HepG2 (cell line): ENCODE data around the gene AHRR. TPM values are rescaled to one million over a fixed set of nuclear protein-coding genes. Genes with fewer than 3 reads are reported as not detected.
A peak's percentile ranks its signal among the peaks of the same experiment; 100 is the strongest.

Source experiments
- ATAC-seq: fragments of 200-7000 bp; cut with Tn5 transposase; 3 replicates; pipeline ENCODE4 v1.9.1; 2020; ENCODE audit warnings: mild to moderate bottlenecking, moderate library complexity
- BruUV-seq: library from RNA; stranded (reverse); fragments of 400-500 nt; replicated peaks from 2 replicates; lab custom pipeline; 2021; lab: Mats Ljungman, UMichigan
- CTCF ChIA-PET: fragments of 300-600 bp; formaldehyde crosslinking; extraction: SDS; loops from one replicate; lab custom pipeline; 2021; ENCODE audit warnings: low total read pairs, inconsistent platforms, low intra/inter-chr PET ratio; lab: Yijun Ruan, JAX
- POLR2A ChIA-PET: fragments of 350-600 bp; sonication (Branson Sonifier 250); formaldehyde crosslinking; loops from one replicate; lab custom pipeline; 2020; ENCODE audit warnings: antibody characterized with exemption, inconsistent platforms; lab: Yijun Ruan, JAX
- DNase-seq: peaks from one replicate; pipeline ENCODE4 v3.0.0-alpha.2; 2015; ENCODE audit warnings: low spot score
- FAIRE-seq: peaks from 3 replicates; lab custom pipeline; 2011; peaks lifted over from hg19 to GRCh38; lab: Jason Lieb, UNC
- H2AFZ ChIP-seq: one replicate; pipeline ENCODE4 v1.6.1; 2011; ENCODE audit warnings: low read length, inconsistent platforms
- H3K27ac ChIP-seq: fragments of 300-600 bp; 3 replicates; pipeline ENCODE4 v1.8.0; 2011; ENCODE audit warnings: mixed run types, mild to moderate bottlenecking, mixed read lengths, low read length, inconsistent platforms; ENCODE audit not compliant: insufficient read depth; ENCODE audit errors: extremely low read length
- H3K27me3 ChIP-seq, 2 experiments: fragments of 200-600 bp in 1 of 2; 2 replicates in 1 of 2; 3 replicates in 1 of 2; pipeline versions ENCODE4 v1.6.0 to v1.8.0; 2011; ENCODE audit warnings: low read length in 2 of 2, mild to moderate bottlenecking in 2 of 2, moderate library complexity in 2 of 2, inconsistent platforms in 1 of 2; ENCODE audit not compliant: insufficient read depth in 2 of 2, control insufficient read depth in 1 of 2
- H3K36me3 ChIP-seq, 2 experiments: fragments of 200-600 bp in 1 of 2; replicated peaks in 1 of 2; 2 replicates in 1 of 2; 3 replicates in 1 of 2; pipeline versions ENCODE4 v1.5.1 to v1.8.0; 2011; ENCODE audit warnings: low read length in 2 of 2, inconsistent platforms in 1 of 2; ENCODE audit not compliant: insufficient read depth in 2 of 2, control insufficient read depth in 1 of 2
- H3K4me1 ChIP-seq: 2 replicates; pipeline ENCODE4 v1.5.1; 2012; ENCODE audit warnings: low read length, inconsistent platforms; ENCODE audit not compliant: insufficient read depth
- H3K4me2 ChIP-seq: 2 replicates; pipeline ENCODE4 v1.6.0; 2011; ENCODE audit warnings: low read depth, low read length, inconsistent platforms
- H3K4me3 ChIP-seq, 3 experiments: fragments of 200-600 bp in 1 of 3; sonication (generic), shearing (Covaris generic) in 1 of 3; replicated peaks in 1 of 3; 2 replicates each; pipeline ENCODE4 v1.5.1; 2011 to 2016; ENCODE audit warnings: low read length in 3 of 3, inconsistent platforms in 2 of 3, low read depth in 2 of 3, mild to moderate bottlenecking in 2 of 3, control low read depth in 1 of 3, mixed read lengths in 1 of 3; ENCODE audit not compliant: insufficient read depth in 1 of 3
- H3K79me2 ChIP-seq: one replicate; pipeline ENCODE4 v1.6.1; 2011; ENCODE audit warnings: low read length, inconsistent platforms; ENCODE audit not compliant: insufficient read depth
- H3K9ac ChIP-seq: 2 replicates; pipeline ENCODE4 v1.6.0; 2011; ENCODE audit warnings: mild to moderate bottlenecking, low read depth, low read length, inconsistent platforms; ENCODE audit not compliant: insufficient read depth
- H3K9me3 ChIP-seq: 2 replicates; pipeline ENCODE4 v1.5.1; 2012; ENCODE audit warnings: mild to moderate bottlenecking, low read length
- H4K20me1 ChIP-seq: 2 replicates; pipeline ENCODE4 v1.6.0; 2011; ENCODE audit warnings: inconsistent platforms, mild to moderate bottlenecking, low read length, moderate library complexity; ENCODE audit not compliant: insufficient read depth
- HMG20B ChIP-seq: conservative IDR thresholded peaks from 2 replicates; pipeline ENCODE4 v1.6.1; 2016; ENCODE audit warnings: missing genetic modification reagents, missing compliant biosample characterization
- POGK ChIP-seq: sonication (generic); formaldehyde crosslinking; conservative IDR thresholded peaks from 2 replicates; pipeline ENCODE4 v1.8.0; 2022; ENCODE audit warnings: mild to moderate bottlenecking, moderate library complexity, missing genetic modification reagents
- RXRB ChIP-seq: IDR thresholded peaks from 2 replicates; pipeline ENCODE4 v1.6.1; 2016; ENCODE audit warnings: borderline replicate concordance, missing genetic modification reagents, missing compliant biosample characterization
- THYN1 ChIP-seq: sonication (generic); formaldehyde crosslinking; IDR thresholded peaks from 2 replicates; pipeline ENCODE4 v1.8.1; 2023; ENCODE audit warnings: low read depth, mild to moderate bottlenecking, moderate library complexity, missing genetic modification reagents, borderline replicate concordance
- ZBTB7A ChIP-seq: sonication (generic); formaldehyde crosslinking; IDR thresholded peaks from 2 replicates; pipeline ENCODE4 v1.8.0; 2022; ENCODE audit warnings: mild to moderate bottlenecking, missing genetic modification reagents
- ZKSCAN8 ChIP-seq: IDR thresholded peaks from 2 replicates; pipeline ENCODE4 v1.6.1; 2016; ENCODE audit warnings: borderline replicate concordance, missing genetic modification reagents, missing compliant biosample characterization
- ZNF136 ChIP-seq: sonication (generic); formaldehyde crosslinking; IDR thresholded peaks from 2 replicates; pipeline ENCODE4 v1.8.1; 2022; ENCODE audit warnings: low read depth, mild to moderate bottlenecking, moderate library complexity, missing genetic modification reagents
- ZNF329 ChIP-seq: sonication (generic); formaldehyde crosslinking; IDR thresholded peaks from 2 replicates; pipeline ENCODE4 v1.9.0; 2021; ENCODE audit warnings: low read depth, mild to moderate bottlenecking, missing genetic modification reagents
- ZNF546 ChIP-seq: sonication (generic); formaldehyde crosslinking; conservative IDR thresholded peaks from 2 replicates; pipeline ENCODE4 v1.8.1; 2023; ENCODE audit warnings: mild to moderate bottlenecking, missing genetic modification reagents
- ZNF562 ChIP-seq: sonication (generic); formaldehyde crosslinking; IDR thresholded peaks from 2 replicates; pipeline ENCODE4 v1.8.0; 2022; ENCODE audit warnings: missing genetic modification reagents, borderline replicate concordance
- ZNF776 ChIP-seq: sonication (generic); formaldehyde crosslinking; IDR thresholded peaks from 2 replicates; pipeline ENCODE4 v1.4.0; 2020; ENCODE audit warnings: mild to moderate bottlenecking, missing genetic modification reagents
- WGBS: methylation state at CpG from one replicate; pipeline ENCODE4 v1.1.6; 2017; ENCODE audit warnings: low lambda C conversion rate; 5-methylcytosine and 5-hydroxymethylcytosine counted together
- in situ Hi-C: cut with HindIII; loops from 2 replicates; pipeline ENCODE4 v1.10.0; 2017; ENCODE audit warnings: low pct_unique_long_range_greater_than_20kb; ENCODE audit not compliant: extremely low pct_ligation_motif_present
- intact Hi-C: fragments of 100-400 bp; cut with micrococcal nuclease; formaldehyde crosslinking; loops from one replicate; pipeline ENCODE4 v1.10.0; 2022; ENCODE audit not compliant: unreplicated experiment
- polyA plus RNA-seq, 8 experiments: library from polyadenylated mRNA; depleted of rRNA in 3 of 8; stranded (reverse) in 7 of 8; unstranded in 1 of 8; fragments of >200 nt; fragmentation: Illumina TruSeq in 4 of 8; extraction: Trizol in 4 of 8; gene quantifications; 2 replicates each; pipeline versions ENCODE4 v1.2.1 to v1.2.3, GENCODE V29; 2011 to 2016; ENCODE audit warnings: low read depth in 4 of 8, missing spikeins in 1 of 8, mixed read lengths in 1 of 8; ENCODE audit not compliant: insufficient read depth in 1 of 8
- total RNA-seq, 5 experiments: library from RNA; depleted of rRNA; stranded (reverse); fragments of >200 nt; fragmentation: Illumina TruSeq; extraction: Trizol; gene quantifications; 2 replicates each; pipeline ENCODE4 v1.2.3, GENCODE V29; 2016; ENCODE audit warnings: low read depth in 1 of 5
- TF ChIP-seq, protein P1 (sequence below): IDR thresholded peaks from 2 replicates; pipeline ENCODE4 v1.6.1; 2016; ENCODE audit warnings: mild to moderate bottlenecking
- TF ChIP-seq, protein P2 (sequence below): sonication (generic); formaldehyde crosslinking; IDR thresholded peaks from 2 replicates; pipeline ENCODE4 v1.4.0; 2020; ENCODE audit warnings: missing genetic modification reagents

The AHRR gene
- total and polyA plus RNA-seq, 2 of the 13 experiments (the other 11 are each of a cell fraction or from before 2014, with no cell fraction given): 0.28 to 0.35 TPM

DNA sequence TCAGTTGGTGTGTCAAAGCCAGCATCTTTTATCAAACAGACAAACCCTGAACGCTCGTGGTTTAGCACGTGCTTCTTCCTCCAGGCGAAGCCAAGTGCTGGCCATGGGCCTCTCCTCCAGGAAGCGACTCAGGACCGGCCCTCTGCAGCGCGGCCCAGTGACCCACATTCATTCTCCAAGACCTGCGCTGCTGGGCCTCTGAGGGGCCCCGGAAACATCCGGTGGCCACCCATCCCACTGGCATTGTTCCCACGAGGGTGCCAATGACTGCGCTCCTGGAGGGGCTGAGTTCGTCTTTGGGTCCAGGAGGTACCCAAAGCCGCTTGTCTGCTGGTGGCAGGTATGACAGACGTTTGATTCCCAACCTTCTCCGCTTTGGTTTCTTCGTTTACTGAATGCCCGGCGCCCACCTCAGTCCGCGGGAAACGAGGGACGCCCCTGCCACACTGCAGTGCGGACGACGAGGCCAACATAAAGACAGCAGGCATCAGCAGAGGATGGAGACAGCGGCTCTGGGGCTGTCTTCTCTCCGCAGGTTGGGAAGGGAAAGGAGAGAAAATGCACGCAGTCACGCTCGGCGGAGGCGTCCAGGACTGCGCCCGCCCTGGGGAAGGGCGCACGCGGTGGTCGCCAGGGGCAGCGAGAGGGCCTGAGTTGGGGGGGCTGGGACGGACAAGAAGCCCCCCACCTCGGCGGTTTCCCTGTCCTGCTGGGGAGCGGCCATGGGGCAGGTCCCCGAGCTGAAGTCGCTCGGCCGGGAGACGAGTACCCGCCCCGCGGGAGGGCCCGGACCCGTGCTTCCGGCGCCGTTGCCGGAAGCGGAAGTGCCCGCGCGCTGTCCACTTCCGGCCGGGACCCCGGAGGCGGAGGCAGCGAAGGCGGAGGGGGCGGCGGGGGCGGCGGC is 121.1 kb downstream of the AHRR start, which contains the start of gene EXOC3:
Gene EXOC3 (plus strand): TSS at position 842 of the 904 bp plus-strand sequence. CDS start 3,030 bp downstream, outside the sequence.
- CTCF ChIA-PET: no interaction called here
- Histone ChIP-seq H3K36me3 (peaks cover 7 to 12% of the 10 kb centered on the region in 2 experiments; a peak in 4 of 5 replicates), H3K79me2 (peaks cover 17% of the 10 kb centered on the region), H3K4me2 (peak within 1 kb of the TSS; percentile 97), H3K9ac (peak within 1 kb of the TSS; percentile 87), H3K4me1 (peaks cover 19% of the 10 kb centered on the region), H2AFZ (no peak within 1 kb of the TSS), H3K9me3 (no peaks in the 10 kb centered on the region), H3K4me3 (peak within 1 kb of the TSS; percentile 95 to 100 (median 99)), H3K27me3 (peaks cover 0 to 4% of the 10 kb centered on the region in 2 experiments; a peak in 1 of 5 replicates), H3K27ac (peak within 1 kb of the TSS; percentile 58), H4K20me1 (no peaks in the 10 kb centered on the region)
- in situ Hi-C loops: no loop called here
- TSS peak; percentile 85 for BruUV-seq
- peak; percentile 52 for DNase-seq
- FAIRE-seq: no peak
- POLR2A ChIA-PET: interaction anchor here (1.0 kb wide), 1 partner anchor 12 kb away, joined by 3 read pairs; no protein-coding TSS in a partner anchor
- peak; percentile 92 for ATAC-seq
- intact Hi-C loops: loop anchor here (5.0 kb wide), 1 partner anchor 225 kb away; the partner anchor contains the start of genes CCDC127 and SDHA
- WGBS: 2% methylated on average over 28 of the region's 73 CpGs
- TF ChIP-seq ZNF546 (CRISPR knock-in tag): peak; percentile 48
- 0 out of 2 replicates have a peak, but pooled peaks have one; percentile 12 for TF ChIP-seq ZNF776 (CRISPR knock-in tag)
- TF ChIP-seq, protein P1, sequence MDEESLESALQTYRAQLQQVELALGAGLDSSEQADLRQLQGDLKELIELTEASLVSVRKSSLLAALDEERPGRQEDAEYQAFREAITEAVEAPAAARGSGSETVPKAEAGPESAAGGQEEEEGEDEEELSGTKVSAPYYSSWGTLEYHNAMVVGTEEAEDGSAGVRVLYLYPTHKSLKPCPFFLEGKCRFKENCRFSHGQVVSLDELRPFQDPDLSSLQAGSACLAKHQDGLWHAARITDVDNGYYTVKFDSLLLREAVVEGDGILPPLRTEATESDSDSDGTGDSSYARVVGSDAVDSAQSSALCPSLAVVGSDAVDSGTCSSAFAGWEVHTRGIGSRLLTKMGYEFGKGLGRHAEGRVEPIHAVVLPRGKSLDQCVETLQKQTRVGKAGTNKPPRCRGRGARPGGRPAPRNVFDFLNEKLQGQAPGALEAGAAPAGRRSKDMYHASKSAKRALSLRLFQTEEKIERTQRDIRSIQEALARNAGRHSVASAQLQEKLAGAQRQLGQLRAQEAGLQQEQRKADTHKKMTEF (CRISPR knock-in tag): peak; percentile 60
- TF ChIP-seq ZKSCAN8 (CRISPR knock-in tag): no peak
- no peak for TF ChIP-seq ZNF136
- TF ChIP-seq HMG20B (CRISPR knock-in tag): no peak
- TF ChIP-seq ZBTB7A: no peak
- 0 out of 2 replicates have a peak, but pooled peaks have one; percentile 39 for TF ChIP-seq POGK (CRISPR knock-in tag)
- TF ChIP-seq, protein P2, sequence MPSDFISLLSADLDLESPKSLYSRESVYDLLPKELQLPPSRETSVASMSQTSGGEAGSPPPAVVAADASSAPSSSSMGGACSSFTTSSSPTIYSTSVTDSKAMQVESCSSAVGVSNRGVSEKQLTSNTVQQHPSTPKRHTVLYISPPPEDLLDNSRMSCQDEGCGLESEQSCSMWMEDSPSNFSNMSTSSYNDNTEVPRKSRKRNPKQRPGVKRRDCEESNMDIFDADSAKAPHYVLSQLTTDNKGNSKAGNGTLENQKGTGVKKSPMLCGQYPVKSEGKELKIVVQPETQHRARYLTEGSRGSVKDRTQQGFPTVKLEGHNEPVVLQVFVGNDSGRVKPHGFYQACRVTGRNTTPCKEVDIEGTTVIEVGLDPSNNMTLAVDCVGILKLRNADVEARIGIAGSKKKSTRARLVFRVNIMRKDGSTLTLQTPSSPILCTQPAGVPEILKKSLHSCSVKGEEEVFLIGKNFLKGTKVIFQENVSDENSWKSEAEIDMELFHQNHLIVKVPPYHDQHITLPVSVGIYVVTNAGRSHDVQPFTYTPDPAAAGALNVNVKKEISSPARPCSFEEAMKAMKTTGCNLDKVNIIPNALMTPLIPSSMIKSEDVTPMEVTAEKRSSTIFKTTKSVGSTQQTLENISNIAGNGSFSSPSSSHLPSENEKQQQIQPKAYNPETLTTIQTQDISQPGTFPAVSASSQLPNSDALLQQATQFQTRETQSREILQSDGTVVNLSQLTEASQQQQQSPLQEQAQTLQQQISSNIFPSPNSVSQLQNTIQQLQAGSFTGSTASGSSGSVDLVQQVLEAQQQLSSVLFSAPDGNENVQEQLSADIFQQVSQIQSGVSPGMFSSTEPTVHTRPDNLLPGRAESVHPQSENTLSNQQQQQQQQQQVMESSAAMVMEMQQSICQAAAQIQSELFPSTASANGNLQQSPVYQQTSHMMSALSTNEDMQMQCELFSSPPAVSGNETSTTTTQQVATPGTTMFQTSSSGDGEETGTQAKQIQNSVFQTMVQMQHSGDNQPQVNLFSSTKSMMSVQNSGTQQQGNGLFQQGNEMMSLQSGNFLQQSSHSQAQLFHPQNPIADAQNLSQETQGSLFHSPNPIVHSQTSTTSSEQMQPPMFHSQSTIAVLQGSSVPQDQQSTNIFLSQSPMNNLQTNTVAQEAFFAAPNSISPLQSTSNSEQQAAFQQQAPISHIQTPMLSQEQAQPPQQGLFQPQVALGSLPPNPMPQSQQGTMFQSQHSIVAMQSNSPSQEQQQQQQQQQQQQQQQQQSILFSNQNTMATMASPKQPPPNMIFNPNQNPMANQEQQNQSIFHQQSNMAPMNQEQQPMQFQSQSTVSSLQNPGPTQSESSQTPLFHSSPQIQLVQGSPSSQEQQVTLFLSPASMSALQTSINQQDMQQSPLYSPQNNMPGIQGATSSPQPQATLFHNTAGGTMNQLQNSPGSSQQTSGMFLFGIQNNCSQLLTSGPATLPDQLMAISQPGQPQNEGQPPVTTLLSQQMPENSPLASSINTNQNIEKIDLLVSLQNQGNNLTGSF (CRISPR knock-in tag): no peak
- TF ChIP-seq RXRB (CRISPR knock-in tag): peak; percentile 40; the same call in 1 of the 2 replicates
- no peak for TF ChIP-seq THYN1
- no peak for TF ChIP-seq ZNF329 (CRISPR knock-in tag)
- TF ChIP-seq ZNF562 (CRISPR knock-in tag): no peak
